ENCODE data around the gene NME1. TPM values are rescaled to one million over a fixed set of nuclear protein-coding genes. Genes with fewer than 3 reads are reported as not detected.

The NME1 gene
- total and polyA plus RNA-seq, 10 of the 15 experiments (the other 5 are each of a cell fraction or from before 2014, with no cell fraction given) = 273 to 1,362 (median 455) TPM

GRCh38 chr17:51153210-51154072, at the start of gene NME1 (continued):
- TF ChIP-seq USF1 (IDR thresholded peaks at IDR 0.05; ENCODE audit: borderline replicate concordance, extremely low read length, insufficient read depth, low read depth, low read length) (peak; percentile 91), IKZF2 (IDR thresholded peaks at IDR 0.05) (peak; percentile 60 to 84), PAX5 (IDR thresholded peaks at IDR 0.05; ENCODE audit: borderline replicate concordance, low read depth, low read length) (peak; percentile 86), SREBF1 (IDR thresholded peaks at IDR 0.05; ENCODE audit: low read length) (peak; percentile 77), CREM (IDR thresholded peaks at IDR 0.05; ENCODE audit: low read depth) (peak; percentile 92), NR2F1 (conservative IDR thresholded peaks at IDR 0.05) (no peak; the same call in none of the 2 replicates), SRF (IDR thresholded peaks at IDR 0.05; ENCODE audit: low read depth in 2 of 2, low read length in 2 of 2) (peak in 1 of 2 experiments; percentile 95; a peak in 3 of 4 replicates), HDAC2 (IDR thresholded peaks at IDR 0.05) (no peak), RAD21 (IDR thresholded peaks at IDR 0.05; ENCODE audit: insufficient read depth, low read depth, low read length) (peak; percentile 97), YY1 (IDR thresholded peaks at IDR 0.05; ENCODE audit: low read depth, low read length) (peak; percentile 94), CBX5 (IDR thresholded peaks at IDR 0.05; ENCODE audit: low read depth) (peak; percentile 97), KDM1A (IDR thresholded peaks at IDR 0.05; ENCODE audit: borderline replicate concordance) (no peak), ELK1 (IDR thresholded peaks at IDR 0.05; ENCODE audit: low read depth, low read length) (peak; percentile 93), TBL1XR1 (IDR thresholded peaks at IDR 0.05; ENCODE audit: low read depth, low read length) (peak; percentile 92; the same call in 1 of the 2 replicates), NRF1 (conservative IDR thresholded peaks at IDR 0.05; ENCODE audit: low read depth, low read length) (no peak; the same call in 1 of the 2 replicates), STAT1 (conservative IDR thresholded peaks at IDR 0.05) (peak; percentile 99), ZNF207 (IDR thresholded peaks at IDR 0.05; ENCODE audit: borderline replicate concordance) (peak; percentile 99), MYB (IDR thresholded peaks at IDR 0.05; ENCODE audit: borderline replicate concordance, low read depth, low read length) (peak; percentile 79), ZBTB40 (IDR thresholded peaks at IDR 0.05; ENCODE audit: borderline replicate concordance) (peak; percentile 100), HSF1 (IDR thresholded peaks at IDR 0.05; ENCODE audit: low read depth, low read length) (peak; percentile 94), BRCA1 (IDR thresholded peaks at IDR 0.05; ENCODE audit: low read depth, low read length) (no peak), LARP7 (IDR thresholded peaks at IDR 0.05) (peak; percentile 94)

Data from GM12878 (cell line).